Activated CD4-positive, CD25-positive, alpha-beta regulatory T cell (primary cell): ENCODE measurements around the gene PCP4L1.

ENCODE experiments used
- DNase-seq, 4 experiments: peaks; one replicate each; lab custom pipeline; 2025; lab: John Stamatoyannopoulos, UW

PCP4L1 gene

GRCh38 chr1:161267321-161267720 lies 8.8 kb downstream of the PCP4L1 start:
- no peak for DNase-seq

- DNase-seq: no peak
These were observed 14.9 kb downstream of the PCP4L1 start for GRCh38 chr1:161273402-161273801.

- DNase-seq: no peak
These were observed 16.3 kb downstream of the PCP4L1 start for GRCh38 chr1:161274874-161275273.

GRCh38 chr1:161282991-161283390 lies 24.4 kb downstream of the PCP4L1 start:
- no peak for DNase-seq

GRCh38 chr1:161285113-161285512 lies 26.6 kb downstream of the PCP4L1 start:
- no peak for DNase-seq

GRCh38 chr1:161285521-161285920 lies 27.0 kb downstream of the PCP4L1 start:
- no peak for DNase-seq

GRCh38 chr1:161287482-161288054 lies 29.0 kb downstream of the PCP4L1 start:
- no peak for DNase-seq

GRCh38 chr1:161290779-161291178 lies 32.2 kb downstream of the PCP4L1 start:
- no peak for DNase-seq

GRCh38 chr1:161297415-161297814 lies 38.9 kb downstream of the PCP4L1 start:
- no peak for DNase-seq

- no peak for DNase-seq
These were observed 39.6 kb downstream of the PCP4L1 start for GRCh38 chr1:161298116-161298515.

GRCh38 chr1:161299347-161299746 lies 40.8 kb downstream of the PCP4L1 start:
- DNase-seq: no peak

- DNase-seq: no peak
These were observed 41.9 kb downstream of the PCP4L1 start for GRCh38 chr1:161300478-161300877.

- no peak for DNase-seq
These were observed 46.7 kb downstream of the PCP4L1 start for GRCh38 chr1:161304927-161305866.

GRCh38 chr1:161305867-161306519 lies 47.4 kb downstream of the PCP4L1 start:
- DNase-seq: peak; percentile 56 to 76 (median 68)

GRCh38 chr1:161307230-161307768 lies 48.8 kb downstream of the PCP4L1 start:
- DNase-seq: peak in 1 of 4 experiments; percentile 5

- no peak for DNase-seq
These were observed 49.5 kb downstream of the PCP4L1 start for GRCh38 chr1:161307892-161308638.

- no peak for DNase-seq
These were observed 51.3 kb downstream of the PCP4L1 start, which contains the start of gene MPZ for GRCh38 chr1:161309868-161310267. Gene MPZ (minus strand): TSS chr1:161309968. CDS start chr1:161309905, 63 bp downstream.

- DNase-seq: no peak
These were observed 53.1 kb downstream of the PCP4L1 start for GRCh38 chr1:161311595-161312181.

GRCh38 chr1:161313554-161314200 lies 55.1 kb downstream of the PCP4L1 start:
- DNase-seq: no peak

- DNase-seq: peak; percentile 70 to 88 (median 80)
These were observed 55.8 kb downstream of the PCP4L1 start, which contains the start of gene SDHC for GRCh38 chr1:161314201-161314981. Gene SDHC (plus strand): TSS chr1:161314381. CDS start chr1:161314406, 25 bp downstream.
